ENCODE measurements around the gene RPS17.
"Not testable (repeated sequence)": the region's sequence is repeated elsewhere in the genome, so short reads cannot be mapped to it uniquely, and the experiment has no call there.

Gene RPS17

GRCh38 chr15:82507087-82507486 is 33.2 kb downstream of the RPS17 start:
- H3K9me3 ChIP-seq (replicated peaks; ENCODE audit: insufficient read depth, low read length); H3K27ac ChIP-seq (ENCODE audit: low read length); H3K9ac ChIP-seq (ENCODE audit: low read length); H4K20me1 ChIP-seq (ENCODE audit: insufficient read depth, low read length); H3K79me2 ChIP-seq (ENCODE audit: low read length); H3K4me3 ChIP-seq (ENCODE audit: low read length); H3K27me3 ChIP-seq (replicated peaks; ENCODE audit: insufficient read depth, low read length); H3K9me2 ChIP-seq (replicated peaks; ENCODE audit: insufficient read depth, low read length); DNase-seq; H2AFZ ChIP-seq (ENCODE audit: low read length); H3K4me1 ChIP-seq (ENCODE audit: low read length); H3K36me3 ChIP-seq (replicated peaks; ENCODE audit: insufficient read depth, low read length); H3K4me2 ChIP-seq (ENCODE audit: low read depth, low read length); H3F3A ChIP-seq (ENCODE audit: insufficient read depth, low read length): not testable (repeated sequence)

GRCh38 chr15:82505842-82506241 is 34.4 kb downstream of the RPS17 start:
- not testable (repeated sequence) for H3K4me3 ChIP-seq (ENCODE audit: low read length); H3K4me1 ChIP-seq (ENCODE audit: low read length); H2AFZ ChIP-seq (ENCODE audit: low read length); H3F3A ChIP-seq (ENCODE audit: insufficient read depth, low read length); H3K79me2 ChIP-seq (ENCODE audit: low read length); H3K4me2 ChIP-seq (ENCODE audit: low read depth, low read length); H3K27ac ChIP-seq (ENCODE audit: low read length); H3K9me2 ChIP-seq (replicated peaks; ENCODE audit: insufficient read depth, low read length); H3K36me3 ChIP-seq (replicated peaks; ENCODE audit: insufficient read depth, low read length); H3K27me3 ChIP-seq (replicated peaks; ENCODE audit: insufficient read depth, low read length); H4K20me1 ChIP-seq (ENCODE audit: insufficient read depth, low read length); H3K9me3 ChIP-seq (replicated peaks; ENCODE audit: insufficient read depth, low read length); H3K9ac ChIP-seq (ENCODE audit: low read length); DNase-seq

- DNase-seq; H3K9ac ChIP-seq (ENCODE audit: low read length); H2AFZ ChIP-seq (ENCODE audit: low read length); H3K79me2 ChIP-seq (ENCODE audit: low read length); H3K4me3 ChIP-seq (ENCODE audit: low read length); H3K9me2 ChIP-seq (replicated peaks; ENCODE audit: insufficient read depth, low read length); H3K4me1 ChIP-seq (ENCODE audit: low read length); H3K27ac ChIP-seq (ENCODE audit: low read length); H4K20me1 ChIP-seq (ENCODE audit: insufficient read depth, low read length); H3K9me3 ChIP-seq (replicated peaks; ENCODE audit: insufficient read depth, low read length); H3F3A ChIP-seq (ENCODE audit: insufficient read depth, low read length); H3K27me3 ChIP-seq (replicated peaks; ENCODE audit: insufficient read depth, low read length); H3K36me3 ChIP-seq (replicated peaks; ENCODE audit: insufficient read depth, low read length); H3K4me2 ChIP-seq (ENCODE audit: low read depth, low read length): not testable (repeated sequence)
These were observed 36.2 kb downstream of the RPS17 start for GRCh38 chr15:82504074-82504473.

- not testable (repeated sequence) for H3K4me1 ChIP-seq (ENCODE audit: low read length); H3K4me3 ChIP-seq (ENCODE audit: low read length); H3K27ac ChIP-seq (ENCODE audit: low read length); H3K9ac ChIP-seq (ENCODE audit: low read length); H3K9me2 ChIP-seq (replicated peaks; ENCODE audit: insufficient read depth, low read length); H2AFZ ChIP-seq (ENCODE audit: low read length); H3F3A ChIP-seq (ENCODE audit: insufficient read depth, low read length); H3K36me3 ChIP-seq (replicated peaks; ENCODE audit: insufficient read depth, low read length); H3K79me2 ChIP-seq (ENCODE audit: low read length); H3K9me3 ChIP-seq (replicated peaks; ENCODE audit: insufficient read depth, low read length); H3K4me2 ChIP-seq (ENCODE audit: low read depth, low read length); H4K20me1 ChIP-seq (ENCODE audit: insufficient read depth, low read length); DNase-seq; H3K27me3 ChIP-seq (replicated peaks; ENCODE audit: insufficient read depth, low read length)
These were observed 37.4 kb downstream of the RPS17 start for GRCh38 chr15:82502700-82503339.

GRCh38 chr15:82500772-82501171 is 39.5 kb downstream of the RPS17 start:
- DNase-seq; H4K20me1 ChIP-seq (ENCODE audit: insufficient read depth, low read length); H3F3A ChIP-seq (ENCODE audit: insufficient read depth, low read length); H3K4me3 ChIP-seq (ENCODE audit: low read length); H3K4me1 ChIP-seq (ENCODE audit: low read length); H3K27ac ChIP-seq (ENCODE audit: low read length); H3K9me3 ChIP-seq (replicated peaks; ENCODE audit: insufficient read depth, low read length); H3K9me2 ChIP-seq (replicated peaks; ENCODE audit: insufficient read depth, low read length); H3K4me2 ChIP-seq (ENCODE audit: low read depth, low read length); H3K36me3 ChIP-seq (replicated peaks; ENCODE audit: insufficient read depth, low read length); H2AFZ ChIP-seq (ENCODE audit: low read length); H3K9ac ChIP-seq (ENCODE audit: low read length); H3K27me3 ChIP-seq (replicated peaks; ENCODE audit: insufficient read depth, low read length); H3K79me2 ChIP-seq (ENCODE audit: low read length): not testable (repeated sequence)

GRCh38 chr15:82497978-82498377 is 42.3 kb downstream of the RPS17 start:
- H3K36me3 ChIP-seq (replicated peaks; ENCODE audit: insufficient read depth, low read length); H4K20me1 ChIP-seq (ENCODE audit: insufficient read depth, low read length): not testable (repeated sequence)

GRCh38 chr15:82488250-82488649 is 52.0 kb downstream of the RPS17 start:
- not testable (repeated sequence) for H3K4me2 ChIP-seq (ENCODE audit: low read depth, low read length); H2AFZ ChIP-seq (ENCODE audit: low read length); H3K79me2 ChIP-seq (ENCODE audit: low read length); H3K36me3 ChIP-seq (replicated peaks; ENCODE audit: insufficient read depth, low read length); H3K27ac ChIP-seq (ENCODE audit: low read length); H3K9me3 ChIP-seq (replicated peaks; ENCODE audit: insufficient read depth, low read length); H3K9me2 ChIP-seq (replicated peaks; ENCODE audit: insufficient read depth, low read length); H3K27me3 ChIP-seq (replicated peaks; ENCODE audit: insufficient read depth, low read length); H3K9ac ChIP-seq (ENCODE audit: low read length); H4K20me1 ChIP-seq (ENCODE audit: insufficient read depth, low read length); H3K4me3 ChIP-seq (ENCODE audit: low read length); H3K4me1 ChIP-seq (ENCODE audit: low read length); H3F3A ChIP-seq (ENCODE audit: insufficient read depth, low read length); DNase-seq

More at GRCh38 chr15:82497978-82498377, 42.3 kb downstream of the RPS17 start:
- not testable (repeated sequence) for H3K27me3 ChIP-seq (replicated peaks; ENCODE audit: insufficient read depth, low read length); H3K27ac ChIP-seq (ENCODE audit: low read length); H3K4me3 ChIP-seq (ENCODE audit: low read length); H3K4me1 ChIP-seq (ENCODE audit: low read length); H3K9ac ChIP-seq (ENCODE audit: low read length); H2AFZ ChIP-seq (ENCODE audit: low read length); H3F3A ChIP-seq (ENCODE audit: insufficient read depth, low read length); DNase-seq; H3K9me3 ChIP-seq (replicated peaks; ENCODE audit: insufficient read depth, low read length); H3K79me2 ChIP-seq (ENCODE audit: low read length); H3K9me2 ChIP-seq (replicated peaks; ENCODE audit: insufficient read depth, low read length); H3K4me2 ChIP-seq (ENCODE audit: low read depth, low read length)

GRCh38 chr15:82487045-82487444 is 53.2 kb downstream of the RPS17 start:
- not testable (repeated sequence) for H3K4me1 ChIP-seq (ENCODE audit: low read length); H3F3A ChIP-seq (ENCODE audit: insufficient read depth, low read length); H3K36me3 ChIP-seq (replicated peaks; ENCODE audit: insufficient read depth, low read length); H3K9me2 ChIP-seq (replicated peaks; ENCODE audit: insufficient read depth, low read length); H2AFZ ChIP-seq (ENCODE audit: low read length); H3K4me2 ChIP-seq (ENCODE audit: low read depth, low read length); H3K4me3 ChIP-seq (ENCODE audit: low read length); H3K27ac ChIP-seq (ENCODE audit: low read length); H3K9ac ChIP-seq (ENCODE audit: low read length); H3K9me3 ChIP-seq (replicated peaks; ENCODE audit: insufficient read depth, low read length); H4K20me1 ChIP-seq (ENCODE audit: insufficient read depth, low read length); H3K27me3 ChIP-seq (replicated peaks; ENCODE audit: insufficient read depth, low read length); DNase-seq; H3K79me2 ChIP-seq (ENCODE audit: low read length)

Data from MM.1S (cell line).